NB4 (cell line): ENCODE measurements around the gene KCNMB2.

Experiments used
- MAX ChIP-seq: IDR thresholded peaks from 2 replicates; pipeline ENCODE4 v1.6.1; 2011; ENCODE audit warnings: low read depth, low read length
- MYC ChIP-seq: IDR thresholded peaks from 2 replicates; pipeline ENCODE4 v1.6.1; 2011; ENCODE audit warnings: low read depth, low read length
- POLR2A ChIP-seq: IDR thresholded peaks from 2 replicates; pipeline ENCODE4 v1.6.1; 2011; ENCODE audit warnings: mild to moderate bottlenecking; ENCODE audit not compliant: insufficient read length; ENCODE audit errors: extremely low read depth
- TF ChIP-seq, protein P1 (sequence below): IDR thresholded peaks from one replicate; pipeline ENCODE4 v1.5.1; 2012; ENCODE audit warnings: low read depth, low read length

DNA sequence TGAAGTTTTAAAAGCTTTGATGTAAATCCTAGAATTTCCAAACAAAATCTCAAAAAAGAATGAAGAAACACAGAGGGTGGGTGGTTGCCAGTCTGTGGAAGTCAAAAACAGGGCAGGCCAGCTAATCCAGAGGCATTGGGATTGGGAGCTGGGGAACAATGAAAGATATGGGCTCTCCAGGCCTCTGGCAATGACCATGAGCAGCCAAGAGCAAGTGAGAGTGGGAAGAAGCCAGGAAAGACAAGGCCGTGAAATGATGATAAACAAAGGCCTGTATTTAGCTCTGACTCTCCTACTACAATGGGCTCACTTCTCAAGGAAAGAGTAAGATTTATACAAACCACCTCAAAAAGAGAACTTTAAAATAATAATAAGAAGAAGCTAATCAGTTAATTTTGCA lies 286.9 kb downstream of the KCNMB2 start:
- no peak for TF ChIP-seq MAX
- TF ChIP-seq, protein P1, sequence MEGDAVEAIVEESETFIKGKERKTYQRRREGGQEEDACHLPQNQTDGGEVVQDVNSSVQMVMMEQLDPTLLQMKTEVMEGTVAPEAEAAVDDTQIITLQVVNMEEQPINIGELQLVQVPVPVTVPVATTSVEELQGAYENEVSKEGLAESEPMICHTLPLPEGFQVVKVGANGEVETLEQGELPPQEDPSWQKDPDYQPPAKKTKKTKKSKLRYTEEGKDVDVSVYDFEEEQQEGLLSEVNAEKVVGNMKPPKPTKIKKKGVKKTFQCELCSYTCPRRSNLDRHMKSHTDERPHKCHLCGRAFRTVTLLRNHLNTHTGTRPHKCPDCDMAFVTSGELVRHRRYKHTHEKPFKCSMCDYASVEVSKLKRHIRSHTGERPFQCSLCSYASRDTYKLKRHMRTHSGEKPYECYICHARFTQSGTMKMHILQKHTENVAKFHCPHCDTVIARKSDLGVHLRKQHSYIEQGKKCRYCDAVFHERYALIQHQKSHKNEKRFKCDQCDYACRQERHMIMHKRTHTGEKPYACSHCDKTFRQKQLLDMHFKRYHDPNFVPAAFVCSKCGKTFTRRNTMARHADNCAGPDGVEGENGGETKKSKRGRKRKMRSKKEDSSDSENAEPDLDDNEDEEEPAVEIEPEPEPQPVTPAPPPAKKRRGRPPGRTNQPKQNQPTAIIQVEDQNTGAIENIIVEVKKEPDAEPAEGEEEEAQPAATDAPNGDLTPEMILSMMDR, result no peak
- TF ChIP-seq POLR2A, result no peak
- no peak for TF ChIP-seq MYC
